Endothelial cell of umbilical vein (primary cell): ENCODE results near the gene KCTD17. TPM values are rescaled to one million over a fixed set of nuclear protein-coding genes. Genes with fewer than 3 reads are reported as not detected.

Source experiments
- BruUV-seq: library from RNA; stranded (reverse); fragments of 400-500 nt; replicated peaks from 2 replicates; lab custom pipeline; 2021; lab: Mats Ljungman, UMichigan
- CTCF ChIA-PET: fragments of 300-600, 350-600 bp; sonication (Branson Sonifier 250); formaldehyde crosslinking; loops from one replicate; lab custom pipeline; 2021; ENCODE audit warnings: antibody characterized with exemption, inconsistent platforms; lab: Charles Lee
- POLR2A ChIA-PET: fragments of 300-600, 350-600 bp; sonication (Branson Sonifier 250); formaldehyde crosslinking; loops from one replicate; lab custom pipeline; 2021; ENCODE audit warnings: antibody characterized with exemption, inconsistent platforms; lab: Charles Lee
- DNase-seq: peaks from one replicate; pipeline ENCODE4 v3.0.0-alpha.2; 2011; ENCODE audit warnings: low read depth, low spot score
- FAIRE-seq: peaks from 2 replicates; lab custom pipeline; 2011; peaks lifted over from hg19 to GRCh38; lab: Jason Lieb, UNC
- H2AFZ ChIP-seq: 2 replicates; pipeline ENCODE4 v1.6.0; 2012; ENCODE audit warnings: low read depth, low read length, control low read depth, inconsistent platforms
- H3K27ac ChIP-seq: 2 replicates; pipeline ENCODE4 v1.5.1; 2011; ENCODE audit warnings: low read depth, mild to moderate bottlenecking, control low read depth, low read length, moderate library complexity; ENCODE audit not compliant: insufficient read depth
- H3K27me3 ChIP-seq, 2 experiments: 2 replicates each; pipeline versions ENCODE4 v1.6.0 to v1.6.1; 2011; ENCODE audit warnings: low read length in 2 of 2, mixed read lengths in 1 of 2; ENCODE audit not compliant: control insufficient read depth in 2 of 2, insufficient read depth in 2 of 2
- H3K36me3 ChIP-seq, 2 experiments: 2 replicates in 1 of 2; 3 replicates in 1 of 2; pipeline ENCODE4 v1.5.1; 2011; ENCODE audit warnings: low read length in 2 of 2, mild to moderate bottlenecking in 1 of 2, moderate library complexity in 1 of 2; ENCODE audit not compliant: control insufficient read depth in 2 of 2, insufficient read depth in 2 of 2; ENCODE audit errors: extremely low read depth in 1 of 2
- H3K4me1 ChIP-seq: 3 replicates; pipeline ENCODE4 v1.5.1; 2011; ENCODE audit warnings: mild to moderate bottlenecking, low read length; ENCODE audit not compliant: control insufficient read depth, insufficient read depth; ENCODE audit errors: extremely low read depth
- H3K4me2 ChIP-seq: 2 replicates; pipeline ENCODE4 v1.6.1; 2011; ENCODE audit warnings: low read length, control low read depth, mixed read lengths; ENCODE audit not compliant: insufficient read depth
- H3K4me3 ChIP-seq, 3 experiments: fragments of 200-600 bp in 1 of 3; sonication (generic), shearing (Covaris generic) in 1 of 3; replicated peaks in 1 of 3; 2 replicates each; pipeline ENCODE4 v1.5.1; 2011 to 2016; ENCODE audit warnings: control low read depth in 3 of 3, low read length in 3 of 3, mild to moderate bottlenecking in 2 of 3, inconsistent platforms in 1 of 3, low read depth in 1 of 3, moderate library complexity in 1 of 3; ENCODE audit not compliant: insufficient read depth in 1 of 3
- H3K79me2 ChIP-seq: 2 replicates; pipeline ENCODE4 v1.6.0; 2012; ENCODE audit warnings: low read length, inconsistent platforms; ENCODE audit not compliant: control insufficient read depth, insufficient read depth
- H3K9ac ChIP-seq: replicated peaks from 2 replicates; pipeline ENCODE3; 2011; ENCODE audit warnings: low read length, control low read depth; ENCODE audit not compliant: insufficient read depth; ENCODE audit errors: extremely low read depth
- H3K9me1 ChIP-seq: replicated peaks from 3 replicates; pipeline ENCODE4 v1.6.0; 2011; ENCODE audit warnings: mild to moderate bottlenecking, low read length; ENCODE audit not compliant: control insufficient read depth, insufficient read depth; ENCODE audit errors: extremely low read depth
- H3K9me3 ChIP-seq: replicated peaks from 2 replicates; pipeline ENCODE4 v1.5.1; 2012; ENCODE audit warnings: low read length, inconsistent platforms; ENCODE audit not compliant: control insufficient read depth, insufficient read depth
- H4K20me1 ChIP-seq: replicated peaks from 2 replicates; pipeline ENCODE3; 2011; ENCODE audit warnings: mild to moderate bottlenecking, low read length; ENCODE audit not compliant: control insufficient read depth, insufficient read depth; ENCODE audit errors: extremely low read depth
- CTCF ChIP-seq, 2 donors: IDR thresholded peaks; 1 replicate in 1 of 2; 2 replicates in 1 of 2; pipeline ENCODE4 v1.5.1; 2011; ENCODE audit warnings: low read length in 2 of 2, mild to moderate bottlenecking in 2 of 2, moderate library complexity in 2 of 2, control low read depth in 1 of 2, inconsistent platforms in 1 of 2, low read depth in 1 of 2; ENCODE audit not compliant: insufficient read depth in 1 of 2; ENCODE audit errors: extremely low read depth in 1 of 2
- EZH2 ChIP-seq: IDR thresholded peaks from 2 replicates; pipeline ENCODE4 v1.6.1; 2012; ENCODE audit warnings: borderline replicate concordance, low read depth, mild to moderate bottlenecking, moderate library complexity, low read length, inconsistent platforms; ENCODE audit not compliant: severe bottlenecking
- FOS ChIP-seq: IDR thresholded peaks from 2 replicates; pipeline ENCODE4 v1.6.1; 2011; ENCODE audit warnings: mild to moderate bottlenecking, low read length, moderate library complexity, borderline replicate concordance; ENCODE audit not compliant: insufficient read depth
- GATA2 ChIP-seq: IDR thresholded peaks from 2 replicates; pipeline ENCODE4 v1.7.0; 2011; ENCODE audit warnings: low read depth, mild to moderate bottlenecking, moderate library complexity, mixed read lengths, low read length; ENCODE audit not compliant: insufficient read length, insufficient read depth
- JUN ChIP-seq: IDR thresholded peaks from 2 replicates; pipeline ENCODE4 v1.6.1; 2011; ENCODE audit warnings: borderline replicate concordance, low read depth; ENCODE audit not compliant: insufficient read length, insufficient read depth
- MAX ChIP-seq: IDR thresholded peaks from 2 replicates; pipeline ENCODE4 v1.6.1; 2011; ENCODE audit not compliant: insufficient read depth, insufficient read length
- MYC ChIP-seq: IDR thresholded peaks from one replicate; pipeline ENCODE4 v1.6.1; 2011; ENCODE audit warnings: mild to moderate bottlenecking, low read depth, low read length
- POLR2A ChIP-seq: IDR thresholded peaks from 2 replicates; pipeline ENCODE4 v1.6.1; 2012; ENCODE audit warnings: low read depth, mild to moderate bottlenecking, control low read depth, low read length
- POLR2AphosphoS5 ChIP-seq: IDR thresholded peaks from 2 replicates; pipeline ENCODE4 v1.6.1; 2012; ENCODE audit warnings: low read depth, mild to moderate bottlenecking, control low read depth, low read length, moderate library complexity; ENCODE audit not compliant: insufficient read depth
- dilution Hi-C: fragments of 300-500 bp; cut with MboI; formaldehyde crosslinking; loops from one replicate; pipeline ENCODE4 v1.15.0; 2019; ENCODE audit warnings: low sequenced_read_pairs; ENCODE audit not compliant: extremely low pct_ligation_motif_present
- intact Hi-C: fragments of 100-400 bp; cut with micrococcal nuclease; formaldehyde crosslinking; loops from one replicate; pipeline ENCODE4 v1.10.0; 2022
- polyA plus RNA-seq, 4 experiments: library from polyadenylated mRNA; depleted of rRNA in 3 of 4; stranded (reverse) in 3 of 4; unstranded in 1 of 4; fragments of >200 nt; gene quantifications; 2 replicates each; pipeline versions ENCODE4 v1.2.1 to v1.2.3, GENCODE V29; 2011 to 2012; ENCODE audit warnings: missing spikeins in 1 of 4
- total RNA-seq: library from RNA; stranded (reverse); gene quantifications from 2 replicates; pipeline ENCODE4 v1.2.3, GENCODE V29; 2021

KCTD17 gene
- total and polyA plus RNA-seq, 2 donors (not counting 3 experiments of a cell fraction or from before 2014, with no cell fraction given), result 59.2 to 73.0 TPM

- TF ChIP-seq POLR2AphosphoS5 (no peak), JUN (no peak), MAX (no peak), EZH2 (no peak), MYC (no peak), FOS (no peak), POLR2A (no peak), CTCF (IDR thresholded peaks at IDR 0.05; ENCODE audit: extremely low read depth in 1 of 2, insufficient read depth in 1 of 2, low read depth in 1 of 2, low read length in 2 of 2) (no peak), GATA2 (no peak)
- H3K36me3 ChIP-seq, result peaks cover 6 to 15% of the 10 kb centered on the region in 2 experiments
- H3K27ac ChIP-seq, result no peak overlapping the region
- dilution Hi-C loops (no loop called here), intact Hi-C loops (no loop called here)
- no peaks in the 10 kb centered on the region for H3K79me2 ChIP-seq
- DNase-seq (no peak), FAIRE-seq (no peak)
- H3K4me1 ChIP-seq, result peaks cover 9% of the 10 kb centered on the region
- no TSS peak for BruUV-seq
- no peak overlapping the region for H3K4me3 ChIP-seq
- H3K4me2 ChIP-seq, result no peak overlapping the region
- H2AFZ ChIP-seq, result no peak overlapping the region
- ChIA-PET CTCF (interaction anchor here (0.8 to 5.2 kb wide), 5 partner anchors 11 to 176 kb away, joined by 3 to 57 read pairs (median 7); partner anchors contain the start of genes MPST and TST), POLR2A (no interaction called here)
- no peaks in the 10 kb centered on the region for H3K9me3 ChIP-seq
- no peaks in the 10 kb centered on the region for H3K9me1 ChIP-seq
- no peak overlapping the region for H3K9ac ChIP-seq
- no peaks in the 10 kb centered on the region for H3K27me3 ChIP-seq
- no peaks in the 10 kb centered on the region for H4K20me1 ChIP-seq
Observed at GRCh38 chr22:37032134-37032534, 19.4 kb upstream of the KCTD17 start.
